ENCODE data around the gene UBE2J1. TPM values are rescaled to one million over a fixed set of nuclear protein-coding genes. Genes with fewer than 3 reads are reported as not detected.
A peak's percentile ranks its signal among the peaks of the same experiment; 100 is the strongest.

UBE2J1 gene
- total RNA-seq, 1 donor = 50.9 TPM

- peak; percentile 26 for DNase-seq (ENCODE audit: low read depth)
- H3K4me3 ChIP-seq (ENCODE audit: low read depth, low read length) = no peak overlapping the region
- TF ChIP-seq CTCF (IDR thresholded peaks at IDR 0.05; ENCODE audit: insufficient read depth, low read length) = no peak
These were observed 29.0 kb downstream of the UBE2J1 start for GRCh38 chr6:89323511-89323971.

DNA sequence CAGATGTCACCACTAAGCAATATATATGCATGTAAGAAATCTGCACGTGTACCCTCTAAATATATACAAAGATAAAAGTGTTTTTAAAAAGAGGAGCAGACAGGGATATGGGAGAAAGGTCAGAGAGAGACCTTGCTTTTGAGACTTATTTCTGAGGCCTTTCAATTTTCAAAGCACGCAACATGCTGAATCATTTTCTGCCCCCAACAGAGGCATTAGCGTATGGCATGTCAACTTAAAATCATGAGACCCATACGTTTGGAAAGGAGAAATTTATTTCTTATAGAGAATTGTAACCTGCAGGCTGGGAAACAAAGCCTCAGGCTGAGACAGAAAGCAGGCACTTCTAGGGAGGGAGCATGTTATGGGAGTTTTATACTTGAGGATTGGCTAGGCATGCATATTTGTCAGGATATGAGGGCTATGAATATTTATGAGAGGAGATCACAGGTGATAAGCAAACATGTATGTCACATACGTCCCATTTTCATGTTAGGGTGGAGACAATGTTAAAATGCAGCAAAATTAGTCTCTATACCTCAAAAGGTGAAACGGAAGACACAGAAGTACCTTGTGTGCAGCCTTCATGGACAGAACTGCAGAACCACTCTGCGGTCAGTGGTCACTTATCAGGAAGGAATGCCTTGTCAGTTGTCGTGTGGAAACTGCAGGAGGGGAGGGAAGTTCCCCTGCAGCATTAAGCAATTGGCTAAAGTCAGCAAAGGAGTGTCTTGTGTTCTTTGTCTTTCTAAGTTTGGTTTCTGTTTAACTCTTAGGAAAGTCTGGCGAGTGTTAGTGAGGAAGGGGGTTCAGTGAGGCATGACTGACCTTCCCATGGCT is 31.2 kb downstream of the UBE2J1 start:
- no peak for TF ChIP-seq CTCF (IDR thresholded peaks at IDR 0.05; ENCODE audit: insufficient read depth, low read length)
- no peak overlapping the region for H3K4me3 ChIP-seq (ENCODE audit: low read depth, low read length)
- DNase-seq (ENCODE audit: low read depth) = no peak

DNA sequence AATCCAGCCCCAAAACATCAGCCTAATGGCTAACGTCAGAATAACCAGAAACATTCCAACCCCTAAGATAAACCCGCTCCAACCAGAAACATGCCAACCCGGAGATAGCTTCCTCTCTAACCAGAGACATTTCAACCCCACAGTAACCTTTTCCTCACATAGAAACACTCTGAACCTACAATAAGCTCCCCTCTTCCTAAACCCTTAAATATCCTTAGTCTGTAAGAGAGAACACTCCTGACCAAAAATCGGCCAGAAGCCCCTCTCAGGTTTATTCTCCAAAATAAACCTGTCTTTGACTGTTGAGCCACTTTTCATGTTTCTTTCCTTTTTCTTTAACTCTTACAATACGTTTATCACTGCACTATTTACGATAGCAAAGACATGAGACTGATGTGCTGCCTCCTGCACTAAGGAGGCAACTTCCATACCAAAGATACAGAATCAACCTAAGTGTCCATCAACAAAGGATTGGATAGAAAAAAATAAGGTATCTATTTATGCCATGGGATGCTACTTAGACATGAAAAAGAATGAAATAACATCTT is 32.4 kb downstream of the UBE2J1 start:
- H3K4me3 ChIP-seq (ENCODE audit: low read depth, low read length) = no peak overlapping the region
- no peak for TF ChIP-seq CTCF (IDR thresholded peaks at IDR 0.05; ENCODE audit: insufficient read depth, low read length)
- DNase-seq (ENCODE audit: low read depth) = no peak

GRCh38 chr6:89317067-89317466 is 35.5 kb downstream of the UBE2J1 start:
- DNase-seq (ENCODE audit: low read depth) = no peak
- no peak overlapping the region for H3K4me3 ChIP-seq (ENCODE audit: low read depth, low read length)
- no peak for TF ChIP-seq CTCF (IDR thresholded peaks at IDR 0.05; ENCODE audit: insufficient read depth, low read length)

GRCh38 chr6:89315249-89315885 is 37.2 kb downstream of the UBE2J1 start, which contains the start of gene GABRR2:
TSS of gene GABRR2 (minus strand) at chr6:89315299. CDS start at chr6:89315165, 134 bp downstream.
- no peak for DNase-seq (ENCODE audit: low read depth)
- H3K4me3 ChIP-seq (ENCODE audit: low read depth, low read length) = no peak within 1 kb of the TSS
- TF ChIP-seq CTCF (IDR thresholded peaks at IDR 0.05; ENCODE audit: insufficient read depth, low read length) = no peak

DNA sequence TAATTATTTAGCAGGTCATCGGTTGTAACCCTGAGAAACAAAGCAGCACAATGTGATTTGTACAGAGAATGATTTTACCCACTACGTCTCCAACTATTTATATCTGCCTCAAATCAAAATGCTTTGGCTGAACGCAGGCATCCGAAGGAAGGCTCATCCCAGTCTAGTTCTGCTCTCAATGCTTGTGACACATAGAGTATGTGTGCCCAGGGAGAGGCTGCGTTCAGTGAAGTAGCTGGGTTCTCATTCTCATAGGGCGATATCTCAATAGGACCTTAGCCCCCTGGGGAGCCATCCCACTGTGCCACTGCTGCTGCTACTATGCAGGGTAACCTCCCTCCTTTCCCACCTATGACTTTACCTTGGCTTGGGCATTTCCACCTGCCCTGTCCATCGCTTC is 37.8 kb downstream of the UBE2J1 start:
- DNase-seq (ENCODE audit: low read depth) = no peak
- TF ChIP-seq CTCF (IDR thresholded peaks at IDR 0.05; ENCODE audit: insufficient read depth, low read length) = no peak
- no peak overlapping the region for H3K4me3 ChIP-seq (ENCODE audit: low read depth, low read length)

Data from fibroblast of the aortic adventitia (primary cell).